PC-9 (cell line): ENCODE data around the gene PAK6.

Experiments
- EZH2 ChIP-seq: fragments of 200-600 bp; sonication (generic); IDR thresholded peaks from 2 replicates; pipeline ENCODE4 v1.8.0; 2017; ENCODE audit warnings: antibody characterized with exemption, low read depth
- TF ChIP-seq, protein P1 (sequence below): fragments of 200-600 bp; sonication (generic); conservative IDR thresholded peaks from 2 replicates; pipeline ENCODE4 v1.6.1; 2017; ENCODE audit warnings: mixed run types, antibody characterized with exemption, mild to moderate bottlenecking, moderate library complexity

DNA sequence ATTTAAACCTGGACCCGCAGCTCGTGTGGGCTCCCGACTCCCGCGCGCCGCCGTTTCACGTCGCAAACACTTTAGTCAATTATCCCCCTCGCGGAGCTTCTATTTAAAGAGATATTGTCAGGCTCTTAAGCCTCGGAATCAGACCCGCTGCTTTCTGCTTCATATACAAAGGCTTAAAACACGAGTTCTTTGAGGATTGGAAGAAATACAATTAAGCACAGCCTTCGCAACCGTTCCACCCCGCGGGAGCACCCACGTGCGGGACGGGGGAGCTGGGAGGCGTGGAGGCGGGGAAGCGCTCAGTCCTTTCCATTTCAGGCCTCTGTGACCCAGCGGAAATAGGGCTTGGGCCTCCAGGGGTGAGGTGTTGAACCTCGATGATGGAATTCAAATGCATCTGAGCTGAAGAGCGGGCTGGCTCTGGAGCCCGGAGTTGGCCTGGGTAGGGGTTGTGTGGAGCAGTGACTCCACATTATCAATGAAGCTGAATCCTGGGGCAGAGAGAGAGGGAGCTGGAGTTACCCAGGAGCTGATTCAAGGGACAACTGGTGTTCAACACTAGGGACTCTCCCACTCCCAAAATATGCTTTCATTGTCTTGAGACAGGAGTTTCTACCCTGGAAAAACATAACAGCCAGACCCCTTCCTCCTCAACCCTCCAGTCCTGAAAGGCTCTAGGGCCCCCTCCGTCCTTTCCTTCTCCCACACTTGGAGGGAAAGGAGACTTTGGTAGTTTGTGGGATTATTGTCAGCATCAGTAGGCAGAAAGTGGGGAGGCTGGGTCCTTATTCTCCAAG, 41.6 kb downstream of the PAK6 start:
- TF ChIP-seq, protein P1, sequence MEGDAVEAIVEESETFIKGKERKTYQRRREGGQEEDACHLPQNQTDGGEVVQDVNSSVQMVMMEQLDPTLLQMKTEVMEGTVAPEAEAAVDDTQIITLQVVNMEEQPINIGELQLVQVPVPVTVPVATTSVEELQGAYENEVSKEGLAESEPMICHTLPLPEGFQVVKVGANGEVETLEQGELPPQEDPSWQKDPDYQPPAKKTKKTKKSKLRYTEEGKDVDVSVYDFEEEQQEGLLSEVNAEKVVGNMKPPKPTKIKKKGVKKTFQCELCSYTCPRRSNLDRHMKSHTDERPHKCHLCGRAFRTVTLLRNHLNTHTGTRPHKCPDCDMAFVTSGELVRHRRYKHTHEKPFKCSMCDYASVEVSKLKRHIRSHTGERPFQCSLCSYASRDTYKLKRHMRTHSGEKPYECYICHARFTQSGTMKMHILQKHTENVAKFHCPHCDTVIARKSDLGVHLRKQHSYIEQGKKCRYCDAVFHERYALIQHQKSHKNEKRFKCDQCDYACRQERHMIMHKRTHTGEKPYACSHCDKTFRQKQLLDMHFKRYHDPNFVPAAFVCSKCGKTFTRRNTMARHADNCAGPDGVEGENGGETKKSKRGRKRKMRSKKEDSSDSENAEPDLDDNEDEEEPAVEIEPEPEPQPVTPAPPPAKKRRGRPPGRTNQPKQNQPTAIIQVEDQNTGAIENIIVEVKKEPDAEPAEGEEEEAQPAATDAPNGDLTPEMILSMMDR = no peak
- TF ChIP-seq EZH2 = no peak
